ENCODE results near the gene WWOX.

GRCh38 chr16:78761427-78761826 is 662.0 kb downstream of the WWOX start:
- TF ChIP-seq POLR2A (IDR thresholded peaks at IDR 0.05) = no peak
- no peak for TF ChIP-seq CTCF (IDR thresholded peaks at IDR 0.05)
